Measurements from ENCODE around the gene G6PC3.

DNA sequence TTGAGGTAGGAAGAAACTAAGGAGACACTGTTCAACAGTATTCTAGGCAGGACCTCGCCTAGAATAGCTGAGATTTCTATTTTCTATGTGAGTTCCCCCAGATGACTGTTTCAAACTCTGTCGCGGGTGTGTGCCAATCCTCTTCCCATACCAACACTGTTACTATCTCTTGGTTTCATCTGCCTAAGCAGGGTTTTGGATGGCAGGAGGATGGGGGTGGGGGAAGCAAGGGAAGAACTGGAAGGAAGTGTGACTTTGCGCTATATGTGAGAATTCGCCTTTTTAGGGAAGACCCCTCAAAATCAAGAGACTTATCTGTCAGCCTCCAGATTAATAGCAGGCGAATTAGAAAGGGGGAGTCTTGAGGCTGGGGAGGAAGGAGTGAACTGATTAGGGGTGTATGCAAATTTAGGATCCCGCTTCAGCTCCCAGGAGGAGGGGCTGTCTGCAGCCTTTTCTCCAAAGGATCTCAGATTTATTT, 521 bp upstream of the G6PC3 start:
- TF ChIP-seq POLR2AphosphoS5 (IDR thresholded peaks at IDR 0.05; ENCODE audit: low read depth): no peak
- TF ChIP-seq, protein P1, sequence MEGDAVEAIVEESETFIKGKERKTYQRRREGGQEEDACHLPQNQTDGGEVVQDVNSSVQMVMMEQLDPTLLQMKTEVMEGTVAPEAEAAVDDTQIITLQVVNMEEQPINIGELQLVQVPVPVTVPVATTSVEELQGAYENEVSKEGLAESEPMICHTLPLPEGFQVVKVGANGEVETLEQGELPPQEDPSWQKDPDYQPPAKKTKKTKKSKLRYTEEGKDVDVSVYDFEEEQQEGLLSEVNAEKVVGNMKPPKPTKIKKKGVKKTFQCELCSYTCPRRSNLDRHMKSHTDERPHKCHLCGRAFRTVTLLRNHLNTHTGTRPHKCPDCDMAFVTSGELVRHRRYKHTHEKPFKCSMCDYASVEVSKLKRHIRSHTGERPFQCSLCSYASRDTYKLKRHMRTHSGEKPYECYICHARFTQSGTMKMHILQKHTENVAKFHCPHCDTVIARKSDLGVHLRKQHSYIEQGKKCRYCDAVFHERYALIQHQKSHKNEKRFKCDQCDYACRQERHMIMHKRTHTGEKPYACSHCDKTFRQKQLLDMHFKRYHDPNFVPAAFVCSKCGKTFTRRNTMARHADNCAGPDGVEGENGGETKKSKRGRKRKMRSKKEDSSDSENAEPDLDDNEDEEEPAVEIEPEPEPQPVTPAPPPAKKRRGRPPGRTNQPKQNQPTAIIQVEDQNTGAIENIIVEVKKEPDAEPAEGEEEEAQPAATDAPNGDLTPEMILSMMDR (IDR thresholded peaks at IDR 0.05; ENCODE audit: insufficient read depth, low read length): no peak
